MM.1S (cell line): ENCODE results near the gene KLHDC9.
"Not testable (repeated sequence)": the region's sequence is repeated elsewhere in the genome, so short reads cannot be mapped to it uniquely, and the experiment has no call there.

Experiments used
- DNase-seq: peaks from one replicate; pipeline ENCODE4 v3.0.0-alpha.2; 2015
- H2AFZ ChIP-seq: fragments of 300-600 bp; sonication (generic); 2 replicates; pipeline ENCODE4 v1.6.0; 2016; ENCODE audit warnings: antibody characterized with exemption, low read length
- H3F3A ChIP-seq: fragments of 300-600 bp; sonication (generic); 2 replicates; pipeline ENCODE4 v1.6.1; 2016; ENCODE audit warnings: mild to moderate bottlenecking, antibody characterized with exemption, low read length, moderate library complexity, mixed read lengths; ENCODE audit not compliant: insufficient read depth
- H3K27ac ChIP-seq: fragments of 300-600 bp; sonication (generic); 2 replicates; pipeline ENCODE4 v1.5.1; 2016; ENCODE audit warnings: mild to moderate bottlenecking, low read length
- H3K27me3 ChIP-seq: fragments of 300-600 bp; sonication (generic); replicated peaks from 2 replicates; pipeline ENCODE4 v1.6.0; 2016; ENCODE audit warnings: low read length; ENCODE audit not compliant: insufficient read depth
- H3K36me3 ChIP-seq: fragments of 300-600 bp; sonication (generic); replicated peaks from 2 replicates; pipeline ENCODE4 v1.6.1; 2016; ENCODE audit warnings: mild to moderate bottlenecking, low read length, mixed read lengths; ENCODE audit not compliant: insufficient read depth
- H3K4me1 ChIP-seq: fragments of 300-600 bp; sonication (generic); 2 replicates; pipeline ENCODE4 v1.6.1; 2016; ENCODE audit warnings: low read length, mixed read lengths
- H3K4me2 ChIP-seq: fragments of 300-600 bp; sonication (generic); 2 replicates; pipeline ENCODE4 v1.6.0; 2016; ENCODE audit warnings: low read depth, low read length
- H3K4me3 ChIP-seq: fragments of 300-600 bp; sonication (generic); 2 replicates; pipeline ENCODE4 v1.5.1; 2016; ENCODE audit warnings: low read length, mixed read lengths
- H3K79me2 ChIP-seq: fragments of 300-600 bp; sonication (generic); 2 replicates; pipeline ENCODE4 v1.6.1; 2016; ENCODE audit warnings: mixed run types, low read length, mixed read lengths
- H3K9ac ChIP-seq: fragments of 300-600 bp; sonication (generic); 2 replicates; pipeline ENCODE4 v1.6.1; 2016; ENCODE audit warnings: low read length, mixed read lengths
- H3K9me2 ChIP-seq: fragments of 300-600 bp; sonication (generic); replicated peaks from 2 replicates; pipeline ENCODE4 v1.6.1; 2016; ENCODE audit warnings: mild to moderate bottlenecking, low read length, mixed read lengths; ENCODE audit not compliant: insufficient read depth
- H3K9me3 ChIP-seq: fragments of 300-600 bp; sonication (generic); replicated peaks from 2 replicates; pipeline ENCODE4 v1.6.1; 2016; ENCODE audit warnings: mild to moderate bottlenecking, low read length, mixed read lengths; ENCODE audit not compliant: insufficient read depth
- H4K20me1 ChIP-seq: fragments of 300-600 bp; sonication (generic); 2 replicates; pipeline ENCODE4 v1.6.1; 2016; ENCODE audit warnings: mild to moderate bottlenecking, low read length, moderate library complexity, mixed read lengths; ENCODE audit not compliant: insufficient read depth
- CTCF ChIP-seq: fragments of 300-600 bp; sonication (generic); IDR thresholded peaks from 2 replicates; pipeline ENCODE4 v1.5.1; 2016; ENCODE audit warnings: antibody characterized with exemption, low read length, mixed read lengths
- EZH2 ChIP-seq: fragments of 300-600 bp; sonication (generic); optimal IDR thresholded peaks from 2 replicates; pipeline ENCODE3; 2017; ENCODE audit warnings: low read depth, mild to moderate bottlenecking, antibody characterized with exemption, low read length, mixed read lengths
- EZH2phosphoT487 ChIP-seq: fragments of 300-600 bp; sonication (generic); IDR thresholded peaks from 2 replicates; pipeline ENCODE4 v1.6.1; 2018; ENCODE audit warnings: antibody characterized with exemption, low read length

Gene KLHDC9

GRCh38 chr1:161114556-161114955 is 16.4 kb downstream of the KLHDC9 start:
- Histone ChIP-seq H4K20me1 (peaks cover 10% of the 10 kb centered on the region; the same call in 1 of the 2 replicates), H3K4me1 (peaks cover 29% of the 10 kb centered on the region), H3K9me3 (no peaks in the 10 kb centered on the region), H3K27me3 (no peaks in the 10 kb centered on the region), H3K27ac (no peak overlapping the region), H3K79me2 (peaks cover 97% of the 10 kb centered on the region), H2AFZ (no peak overlapping the region), H3F3A (peaks cover 12% of the 10 kb centered on the region; the same call in 1 of the 2 replicates), H3K4me2 (no peak overlapping the region), H3K9ac (no peak overlapping the region), H3K9me2 (no peaks in the 10 kb centered on the region), H3K4me3 (no peak overlapping the region), H3K36me3 (no peaks in the 10 kb centered on the region; the same call in 1 of the 2 replicates)
- TF ChIP-seq EZH2phosphoT487 (no peak), EZH2 (no peak), CTCF (no peak)
- no peak for DNase-seq

DNA sequence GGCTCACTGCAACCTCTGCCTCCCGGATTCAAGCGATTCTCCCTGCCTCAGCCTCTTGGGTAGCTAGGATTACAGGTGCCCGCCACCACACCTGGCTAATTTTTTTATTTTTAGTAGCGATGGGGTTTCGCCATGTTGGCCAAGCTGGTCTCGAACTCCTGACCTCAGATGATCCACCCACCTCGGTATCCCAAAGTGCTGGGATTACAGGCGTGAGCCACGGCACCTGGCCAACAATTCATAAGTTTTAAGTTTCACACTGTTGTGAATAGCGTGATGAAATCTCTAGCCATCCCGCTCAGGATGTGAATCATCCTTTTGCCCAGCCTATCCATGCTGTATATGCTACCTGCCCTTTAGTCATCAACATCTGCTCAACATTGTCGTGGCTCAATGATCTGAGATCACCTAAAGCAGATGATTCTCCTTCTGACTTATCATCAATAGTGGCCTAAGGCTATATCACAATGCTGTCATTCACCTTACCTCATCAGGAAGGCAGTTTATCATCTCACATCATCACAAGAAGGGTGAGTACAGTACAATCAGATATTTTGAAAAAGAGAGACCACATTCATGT is 17.1 kb downstream of the KLHDC9 start:
- Histone ChIP-seq H3K9me3 (no peaks in the 10 kb centered on the region), H3K9ac (no peak overlapping the region), H2AFZ (no peak overlapping the region), H3K4me3 (no peak overlapping the region), H3K79me2 (peaks cover 92% of the 10 kb centered on the region), H3K27me3 (no peaks in the 10 kb centered on the region), H3K4me2 (no peak overlapping the region), H3K9me2 (no peaks in the 10 kb centered on the region), H3F3A (peaks cover 15% of the 10 kb centered on the region; the same call in 1 of the 2 replicates), H3K36me3 (no peaks in the 10 kb centered on the region; the same call in 1 of the 2 replicates), H3K4me1 (peaks cover 36% of the 10 kb centered on the region), H3K27ac (no peak overlapping the region), H4K20me1 (peaks cover 10% of the 10 kb centered on the region; the same call in 1 of the 2 replicates)
- DNase-seq, result no peak
- TF ChIP-seq EZH2phosphoT487 (no peak), EZH2 (no peak), CTCF (no peak)

DNA sequence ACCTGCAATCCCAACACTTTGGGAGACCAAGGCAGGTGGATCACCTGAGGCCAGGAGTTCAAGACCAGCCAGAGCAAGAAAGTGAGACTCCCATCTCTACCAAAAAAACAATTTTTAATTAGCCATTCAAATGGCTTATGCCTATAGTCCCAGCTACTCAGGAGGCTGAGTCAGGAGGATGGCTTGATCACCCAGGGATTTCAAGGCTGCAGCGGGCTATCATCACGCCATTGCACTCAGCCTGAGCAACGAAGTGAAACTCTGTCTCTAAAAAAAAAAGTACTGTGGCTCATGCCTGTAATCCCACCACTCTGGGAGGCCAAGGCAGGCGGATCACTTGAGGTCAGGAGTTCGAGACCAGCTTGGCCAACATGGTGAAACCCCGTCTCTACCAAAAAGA is 17.8 kb downstream of the KLHDC9 start:
- H3K27me3 ChIP-seq, H3K4me2 ChIP-seq, H2AFZ ChIP-seq, H3K4me3 ChIP-seq, H3K27ac ChIP-seq, H3K9me3 ChIP-seq, H3K9ac ChIP-seq, H3K36me3 ChIP-seq, H3K9me2 ChIP-seq, DNase-seq: not testable (repeated sequence)
- H4K20me1 ChIP-seq, result peaks cover 10% of the 10 kb centered on the region; the same call in 1 of the 2 replicates
- H3F3A ChIP-seq, result peaks cover 15% of the 10 kb centered on the region; the same call in 1 of the 2 replicates
- peaks cover 37% of the 10 kb centered on the region for H3K4me1 ChIP-seq
- H3K79me2 ChIP-seq, result peaks cover 89% of the 10 kb centered on the region
